Transverse colon (tissue), 4 donors: Measurements from ENCODE around the gene BAAT.

Experiments
- CTCF ChIP-seq, 5 experiments: fragments of 200-600 bp in 3 of 5; fragments of 450-650 bp in 2 of 5; sonication (generic) in 3 of 5; IDR thresholded peaks; 1 replicate in 2 of 5; 2 replicates in 3 of 5; pipeline ENCODE4 v1.5.1; 2016 to 2017; ENCODE audit warnings: antibody characterized with exemption in 5 of 5, inconsistent platforms in 3 of 5, mild to moderate bottlenecking in 2 of 5, moderate library complexity in 1 of 5
- POLR2AphosphoS5 ChIP-seq, 3 donors: sonication (generic); formaldehyde crosslinking; IDR thresholded peaks; one replicate each; pipeline ENCODE4 v1.6.1; 2016; ENCODE audit warnings: antibody characterized with exemption in 3 of 3

- TF ChIP-seq POLR2AphosphoS5 (IDR thresholded peaks at IDR 0.05) (no peak), CTCF (IDR thresholded peaks at IDR 0.05) (no peak)
Measured at GRCh38 chr9:101414839-101415238, 30.0 kb upstream of the BAAT start.
